Measurements from ENCODE around the gene IQGAP1.

The IQGAP1 gene

DNA sequence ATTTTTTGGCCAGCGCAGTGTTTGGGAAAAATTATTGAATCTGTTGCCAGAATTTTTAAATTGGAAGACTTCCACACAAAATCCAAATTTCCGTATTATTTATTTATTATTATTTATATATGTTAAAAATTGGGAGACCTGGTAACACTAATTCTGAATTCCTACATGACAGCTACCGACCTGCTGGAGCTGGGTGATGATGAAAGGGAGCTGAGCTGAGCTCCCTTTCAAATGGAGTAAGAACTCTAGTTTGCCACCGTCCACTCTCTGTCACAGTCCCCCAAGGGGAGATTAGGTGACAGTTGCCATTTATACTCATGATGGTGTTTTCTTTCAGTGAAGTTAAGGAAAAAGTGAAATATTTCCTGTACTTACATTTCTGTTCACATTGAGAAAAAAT is 143.1 kb downstream of the IQGAP1 start:
- no peak overlapping the region for H3K27ac ChIP-seq

DNA sequence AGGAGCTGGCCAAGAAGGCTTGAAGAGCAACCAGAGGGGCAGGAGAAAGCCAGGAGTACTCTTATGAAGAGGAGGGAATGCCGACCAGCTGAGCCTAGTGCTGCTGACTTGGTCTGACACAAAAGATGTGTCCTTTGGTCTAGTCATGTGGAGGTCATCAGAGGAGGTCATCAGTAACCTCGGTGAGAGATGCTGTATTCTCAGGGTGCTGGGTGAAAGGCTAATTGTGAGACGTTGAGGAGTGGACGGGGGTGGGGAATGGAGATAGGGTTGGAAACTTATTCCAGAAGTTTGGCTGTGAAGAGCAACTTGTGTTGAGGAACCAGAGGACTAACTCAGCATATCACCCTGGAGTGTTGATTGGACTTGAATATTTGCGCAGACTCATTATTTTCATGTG is 147.2 kb downstream of the IQGAP1 start:
- Histone ChIP-seq H3K4me3 (ENCODE audit: low read depth in 1 of 2, low read length in 1 of 2) (no peak overlapping the region), H3K27ac (no peak overlapping the region), H3K36me3 (no peaks in the 10 kb centered on the region), H3K4me1 (ENCODE audit: control insufficient read depth in 1 of 2, insufficient read depth in 1 of 2, low read depth in 1 of 2, low read length in 1 of 2) (peaks cover 7% of the 10 kb centered on the region in 2 experiments), H3K9me3 (no peaks in the 10 kb centered on the region), H3K27me3 (peaks cover 51% of the 10 kb centered on the region)
- TF ChIP-seq, protein P1, sequence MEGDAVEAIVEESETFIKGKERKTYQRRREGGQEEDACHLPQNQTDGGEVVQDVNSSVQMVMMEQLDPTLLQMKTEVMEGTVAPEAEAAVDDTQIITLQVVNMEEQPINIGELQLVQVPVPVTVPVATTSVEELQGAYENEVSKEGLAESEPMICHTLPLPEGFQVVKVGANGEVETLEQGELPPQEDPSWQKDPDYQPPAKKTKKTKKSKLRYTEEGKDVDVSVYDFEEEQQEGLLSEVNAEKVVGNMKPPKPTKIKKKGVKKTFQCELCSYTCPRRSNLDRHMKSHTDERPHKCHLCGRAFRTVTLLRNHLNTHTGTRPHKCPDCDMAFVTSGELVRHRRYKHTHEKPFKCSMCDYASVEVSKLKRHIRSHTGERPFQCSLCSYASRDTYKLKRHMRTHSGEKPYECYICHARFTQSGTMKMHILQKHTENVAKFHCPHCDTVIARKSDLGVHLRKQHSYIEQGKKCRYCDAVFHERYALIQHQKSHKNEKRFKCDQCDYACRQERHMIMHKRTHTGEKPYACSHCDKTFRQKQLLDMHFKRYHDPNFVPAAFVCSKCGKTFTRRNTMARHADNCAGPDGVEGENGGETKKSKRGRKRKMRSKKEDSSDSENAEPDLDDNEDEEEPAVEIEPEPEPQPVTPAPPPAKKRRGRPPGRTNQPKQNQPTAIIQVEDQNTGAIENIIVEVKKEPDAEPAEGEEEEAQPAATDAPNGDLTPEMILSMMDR (IDR thresholded peaks at IDR 0.05) = no peak

More for the DNA sequence above, 143.1 kb downstream of the IQGAP1 start:
- Histone ChIP-seq H3K4me1 (ENCODE audit: control insufficient read depth in 1 of 2, insufficient read depth in 1 of 2, low read depth in 1 of 2, low read length in 1 of 2) (peaks cover 11 to 12% of the 10 kb centered on the region in 2 experiments), H3K9me3 (no peaks in the 10 kb centered on the region), H3K4me3 (ENCODE audit: low read depth in 1 of 2, low read length in 1 of 2) (peak overlapping the region; percentile 66 to 80), H3K27me3 (peaks cover 83% of the 10 kb centered on the region), H3K36me3 (no peaks in the 10 kb centered on the region)
- TF ChIP-seq, protein P1 (IDR thresholded peaks at IDR 0.05) = no peak

DNA sequence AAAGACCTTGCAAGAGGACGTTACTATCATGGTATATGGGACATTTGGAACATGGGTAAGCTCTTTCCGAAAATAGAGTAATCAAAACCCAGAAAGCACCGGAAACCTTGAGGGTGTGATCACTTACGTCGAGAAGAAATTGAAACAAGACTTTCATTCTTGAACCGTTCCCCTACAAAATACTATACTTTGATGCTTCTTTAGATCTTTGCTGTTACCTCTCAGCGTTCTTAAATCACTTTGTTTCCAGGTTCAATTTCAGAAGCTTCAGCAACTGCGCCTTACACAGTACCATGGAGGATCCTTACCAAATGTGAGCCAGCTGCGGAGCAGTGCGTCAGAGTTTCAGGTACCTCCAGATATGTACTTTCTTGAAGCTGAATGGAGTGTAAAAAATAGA is 151.7 kb downstream of the IQGAP1 start:
- Histone ChIP-seq H3K4me3 (ENCODE audit: low read depth in 1 of 2, low read length in 1 of 2) (no peak overlapping the region), H3K36me3 (no peaks in the 10 kb centered on the region), H3K27ac (no peak overlapping the region), H3K4me1 (ENCODE audit: control insufficient read depth in 1 of 2, insufficient read depth in 1 of 2, low read depth in 1 of 2, low read length in 1 of 2) (no peaks in the 10 kb centered on the region), H3K9me3 (no peaks in the 10 kb centered on the region), H3K27me3 (peaks cover 7% of the 10 kb centered on the region)
- TF ChIP-seq, protein P1 (IDR thresholded peaks at IDR 0.05) = no peak

DNA sequence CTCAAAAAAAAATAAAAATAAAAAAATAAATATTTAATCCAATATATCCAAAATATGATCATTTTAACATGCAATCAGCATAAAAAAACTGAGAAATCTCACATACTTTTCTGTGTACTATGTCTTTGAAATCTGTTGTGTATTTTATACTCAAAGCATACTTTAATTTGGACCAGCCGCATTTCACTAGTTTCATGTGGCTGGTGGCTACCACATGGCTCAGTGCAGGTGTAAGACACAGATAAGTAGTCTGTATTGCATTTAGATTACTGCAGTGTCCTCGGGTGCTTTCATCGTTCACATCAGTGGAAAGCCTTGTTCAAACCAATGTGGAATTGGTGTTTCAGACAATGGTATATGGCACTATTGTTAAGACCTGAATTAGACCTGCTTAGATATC is 152.7 kb downstream of the IQGAP1 start:
- Histone ChIP-seq H3K4me3 (ENCODE audit: low read depth in 1 of 2, low read length in 1 of 2) (no peak overlapping the region), H3K9me3 (no peaks in the 10 kb centered on the region), H3K27me3 (no peaks in the 10 kb centered on the region), H3K4me1 (ENCODE audit: control insufficient read depth in 1 of 2, insufficient read depth in 1 of 2, low read depth in 1 of 2, low read length in 1 of 2) (no peaks in the 10 kb centered on the region), H3K36me3 (no peaks in the 10 kb centered on the region), H3K27ac (no peak overlapping the region)
- TF ChIP-seq, protein P1 (IDR thresholded peaks at IDR 0.05) = no peak

DNA sequence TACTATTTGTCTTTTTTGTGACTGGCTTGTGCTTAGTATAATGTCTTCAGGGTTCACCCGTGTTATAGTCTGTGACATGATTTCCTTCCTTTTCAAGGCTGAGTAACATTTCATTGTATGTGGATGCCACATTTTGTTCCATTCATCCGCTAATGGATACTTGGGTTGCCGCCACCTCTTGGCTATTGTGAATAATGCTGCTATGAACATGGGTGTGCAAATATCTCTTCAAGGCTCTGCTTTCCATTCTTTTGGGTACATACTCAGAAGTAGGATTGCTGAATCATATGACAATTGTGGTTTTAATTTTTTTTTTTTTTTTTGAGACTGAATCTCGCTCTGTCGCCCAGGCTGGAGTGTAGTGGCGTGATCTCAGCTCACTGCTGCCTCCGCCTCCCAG is 157.1 kb downstream of the IQGAP1 start:
- H3K9me3 ChIP-seq = no peaks in the 10 kb centered on the region
- peaks cover 6 to 8% of the 10 kb centered on the region in 2 experiments for H3K4me1 ChIP-seq (ENCODE audit: control insufficient read depth in 1 of 2, insufficient read depth in 1 of 2, low read depth in 1 of 2, low read length in 1 of 2)
- no peak overlapping the region for H3K27ac ChIP-seq
- H3K27me3 ChIP-seq = peaks cover 15% of the 10 kb centered on the region
- no peaks in the 10 kb centered on the region for H3K36me3 ChIP-seq
- no peak overlapping the region for H3K4me3 ChIP-seq (ENCODE audit: low read depth in 1 of 2, low read length in 1 of 2)
- TF ChIP-seq, protein P1 (IDR thresholded peaks at IDR 0.05) = no peak

DNA sequence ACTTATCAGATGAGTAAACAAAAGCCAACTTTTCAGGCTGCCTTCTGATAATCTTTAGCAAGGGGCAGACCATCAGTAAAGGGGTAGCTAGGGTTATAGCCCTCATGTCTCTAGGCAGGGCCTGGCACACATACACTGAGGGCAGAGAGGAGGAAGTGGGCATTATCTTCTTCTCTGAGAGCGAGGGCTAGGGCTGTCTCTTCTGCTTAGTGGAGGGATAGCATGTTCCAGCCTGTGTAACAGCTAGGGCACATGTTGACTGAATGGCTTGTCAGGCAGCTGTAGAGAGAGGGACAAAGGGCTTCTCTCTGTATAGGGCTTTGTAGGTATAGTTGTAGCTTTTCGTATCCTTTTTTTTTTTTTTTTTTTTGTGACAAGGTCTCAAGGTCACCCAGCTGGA is 159.5 kb downstream of the IQGAP1 start:
- no peak overlapping the region for H3K27ac ChIP-seq
- no peaks in the 10 kb centered on the region for H3K9me3 ChIP-seq
- peaks cover 15% of the 10 kb centered on the region for H3K27me3 ChIP-seq
- TF ChIP-seq, protein P1 (IDR thresholded peaks at IDR 0.05) = no peak
- H3K36me3 ChIP-seq = no peaks in the 10 kb centered on the region
- H3K4me3 ChIP-seq (ENCODE audit: low read depth in 1 of 2, low read length in 1 of 2) = no peak overlapping the region
- H3K4me1 ChIP-seq (ENCODE audit: control insufficient read depth in 1 of 2, insufficient read depth in 1 of 2, low read depth in 1 of 2, low read length in 1 of 2) = peaks cover 26 to 32% of the 10 kb centered on the region in 2 experiments

Measured in neutrophil (primary cell).